IMR-90 (cell line): ENCODE results near the gene EGFL8. TPM values are rescaled to one million over a fixed set of nuclear protein-coding genes. Genes with fewer than 3 reads are reported as not detected.
"Not testable (repeated sequence)": the region's sequence is repeated elsewhere in the genome, so short reads cannot be mapped to it uniquely, and the experiment has no call there.

Experiments
- ATAC-seq: fragments of 200-7000 bp; cut with Tn5 transposase; 2 replicates; pipeline ENCODE4 v1.9.1; 2020; ENCODE audit warnings: low read depth, mild to moderate bottlenecking, moderate library complexity
- BruUV-seq: library from RNA; stranded (reverse); fragments of 400-500 nt; replicated peaks from 2 replicates; lab custom pipeline; 2021; lab: Mats Ljungman, UMichigan
- CTCF ChIA-PET: fragments of 300-600 bp; formaldehyde crosslinking; extraction: SDS; loops from one replicate; lab custom pipeline; 2021; ENCODE audit warnings: antibody characterized with exemption; lab: Yijun Ruan, JAX
- POLR2A ChIA-PET: fragments of 300-600 bp; sonication (Branson Sonifier 250); formaldehyde crosslinking; loops from one replicate; lab custom pipeline; 2022; ENCODE audit warnings: antibody characterized with exemption; ENCODE audit not compliant: unreplicated experiment; lab: Charles Lee
- DNase-seq: peaks from one replicate; pipeline ENCODE4 v3.0.0; 2013
- H2AFZ ChIP-seq: replicated peaks from 2 replicates; pipeline ENCODE3; 2013; ENCODE audit warnings: low read length, mild to moderate bottlenecking; ENCODE audit not compliant: poor library complexity
- H2AK5ac ChIP-seq: 2 replicates; pipeline ENCODE4 v1.6.1; 2013; ENCODE audit warnings: low read depth, low read length, inconsistent platforms
- H2AK9ac ChIP-seq: replicated peaks from 2 replicates; pipeline ENCODE3; 2013; ENCODE audit warnings: mild to moderate bottlenecking, low read depth, low read length, moderate library complexity; ENCODE audit not compliant: poor library complexity
- H2BK120ac ChIP-seq: 2 replicates; pipeline ENCODE4 v1.6.1; 2013; ENCODE audit warnings: low read depth, low read length, inconsistent platforms
- H2BK15ac ChIP-seq: 3 replicates; pipeline ENCODE4 v1.6.1; 2013; ENCODE audit warnings: low read depth, low read length, inconsistent platforms
- H2BK20ac ChIP-seq: 2 replicates; pipeline ENCODE4 v1.6.1; 2013; ENCODE audit warnings: low read depth, mild to moderate bottlenecking, inconsistent platforms, low read length, moderate library complexity
- H2BK5ac ChIP-seq: 2 replicates; pipeline ENCODE4 v1.6.1; 2013; ENCODE audit warnings: mild to moderate bottlenecking, low read depth, low read length, inconsistent platforms; ENCODE audit not compliant: poor library complexity, severe bottlenecking
- H3K14ac ChIP-seq: replicated peaks from 2 replicates; pipeline ENCODE4 v1.6.1; 2013; ENCODE audit warnings: low read depth, low read length, inconsistent platforms
- H3K18ac ChIP-seq: 2 replicates; pipeline ENCODE4 v1.6.1; 2013; ENCODE audit warnings: low read depth, low read length, control low read depth
- H3K23ac ChIP-seq: 2 replicates; pipeline ENCODE4 v1.6.1; 2013; ENCODE audit warnings: low read depth, low read length, inconsistent platforms
- H3K27ac ChIP-seq: 2 replicates; pipeline ENCODE4 v1.5.1; 2013; ENCODE audit warnings: mild to moderate bottlenecking, control low read depth, low read length; ENCODE audit not compliant: insufficient read depth
- H3K27me3 ChIP-seq: 2 replicates; pipeline ENCODE4 v1.6.1; 2013; ENCODE audit warnings: low read length; ENCODE audit not compliant: control insufficient read depth, insufficient read depth
- H3K36me3 ChIP-seq: 2 replicates; pipeline ENCODE4 v1.6.1; 2013; ENCODE audit warnings: low read length, mixed read lengths; ENCODE audit not compliant: control insufficient read depth, insufficient read depth
- H3K4ac ChIP-seq: 2 replicates; pipeline ENCODE4 v1.6.1; 2013; ENCODE audit warnings: low read depth, low read length, inconsistent platforms
- H3K4me1 ChIP-seq: 2 replicates; pipeline ENCODE4 v1.6.1; 2013; ENCODE audit warnings: low read length, mixed read lengths; ENCODE audit not compliant: control insufficient read depth, insufficient read depth
- H3K4me2 ChIP-seq: 2 replicates; pipeline ENCODE4 v1.6.1; 2013; ENCODE audit warnings: low read depth, mild to moderate bottlenecking, control low read depth, low read length, moderate library complexity
- H3K4me3 ChIP-seq: 2 replicates; pipeline ENCODE4 v1.5.1; 2013; ENCODE audit warnings: low read depth, mild to moderate bottlenecking, control low read depth, low read length, moderate library complexity; ENCODE audit not compliant: insufficient read depth
- H3K56ac ChIP-seq: 2 replicates; pipeline ENCODE4 v1.6.1; 2013; ENCODE audit warnings: low read length, inconsistent platforms; ENCODE audit not compliant: insufficient read depth; ENCODE audit errors: extremely low read depth
- H3K79me1 ChIP-seq, 2 experiments: 2 replicates each; pipeline ENCODE4 v1.6.1; 2013; ENCODE audit warnings: low read length in 2 of 2, inconsistent platforms in 1 of 2, low read depth in 1 of 2
- H3K9ac ChIP-seq: 2 replicates; pipeline ENCODE4 v1.6.1; 2013; ENCODE audit warnings: low read depth, low read length, control low read depth
- H3K9me1 ChIP-seq: 2 replicates; pipeline ENCODE4 v1.6.1; 2013; ENCODE audit warnings: low read length, inconsistent platforms; ENCODE audit not compliant: insufficient read depth
- H3K9me3 ChIP-seq: 2 replicates; pipeline ENCODE4 v1.6.1; 2013; ENCODE audit warnings: low read length; ENCODE audit not compliant: control insufficient read depth, insufficient read depth
- H4K20me1 ChIP-seq: 2 replicates; pipeline ENCODE4 v1.6.1; 2013; ENCODE audit warnings: low read length, inconsistent platforms; ENCODE audit not compliant: insufficient read depth
- H4K5ac ChIP-seq: 2 replicates; pipeline ENCODE4 v1.6.1; 2013; ENCODE audit warnings: mild to moderate bottlenecking, low read depth, low read length, control low read depth
- H4K8ac ChIP-seq, 2 experiments: 2 replicates each; pipeline ENCODE4 v1.6.1; 2013; ENCODE audit warnings: low read depth in 2 of 2, low read length in 2 of 2, control low read depth in 1 of 2, inconsistent platforms in 1 of 2
- H4K91ac ChIP-seq: 2 replicates; pipeline ENCODE4 v1.6.1; 2013; ENCODE audit warnings: low read depth, low read length, inconsistent platforms; ENCODE audit not compliant: insufficient read depth
- WGBS, 2 experiments: methylation state at CpG; one replicate each; pipeline versions ENCODE4 v1.1.5 to v1.1.7; 2013; ENCODE audit warnings: missing lambda C conversion rate in 2 of 2; ENCODE audit not compliant: insufficient read length in 1 of 2; ENCODE audit errors: extremely low coverage in 2 of 2; 5-methylcytosine and 5-hydroxymethylcytosine counted together
- dilution Hi-C: fragments of 300-500 bp; cut with HindIII; formaldehyde crosslinking; loops from one replicate; pipeline ENCODE4 v1.14.3; 2018; ENCODE audit warnings: low sequenced_read_pairs; ENCODE audit not compliant: unreplicated experiment
- in situ Hi-C: fragments of 300-500 bp; cut with MboI; formaldehyde crosslinking; loops from 3 replicates; pipeline ENCODE4 v1.14.3; 2019; ENCODE audit warnings: low sequenced_read_pairs, inconsistent platforms, mixed read lengths
- intact Hi-C: fragments of 100-400 bp; cut with micrococcal nuclease; formaldehyde crosslinking; loops from 2 replicates; pipeline ENCODE4 v1.10.0; 2022
- polyA plus RNA-seq, 3 experiments: library from polyadenylated mRNA; depleted of rRNA; stranded (reverse); fragments of >200 nt; gene quantifications; 2 replicates each; pipeline ENCODE4 v1.2.3, GENCODE V29; 2012; ENCODE audit warnings: low replicate concordance in 1 of 3
- total RNA-seq: library from RNA; depleted of rRNA; stranded (reverse); fragments of >200 nt; gene quantifications from 2 replicates; pipeline ENCODE4 v1.2.3, GENCODE V29; 2012

EGFL8 gene
- total and polyA plus RNA-seq, 2 of the 4 experiments (the other 2 are of a cell fraction): 0.18 to 4.7 TPM

DNA sequence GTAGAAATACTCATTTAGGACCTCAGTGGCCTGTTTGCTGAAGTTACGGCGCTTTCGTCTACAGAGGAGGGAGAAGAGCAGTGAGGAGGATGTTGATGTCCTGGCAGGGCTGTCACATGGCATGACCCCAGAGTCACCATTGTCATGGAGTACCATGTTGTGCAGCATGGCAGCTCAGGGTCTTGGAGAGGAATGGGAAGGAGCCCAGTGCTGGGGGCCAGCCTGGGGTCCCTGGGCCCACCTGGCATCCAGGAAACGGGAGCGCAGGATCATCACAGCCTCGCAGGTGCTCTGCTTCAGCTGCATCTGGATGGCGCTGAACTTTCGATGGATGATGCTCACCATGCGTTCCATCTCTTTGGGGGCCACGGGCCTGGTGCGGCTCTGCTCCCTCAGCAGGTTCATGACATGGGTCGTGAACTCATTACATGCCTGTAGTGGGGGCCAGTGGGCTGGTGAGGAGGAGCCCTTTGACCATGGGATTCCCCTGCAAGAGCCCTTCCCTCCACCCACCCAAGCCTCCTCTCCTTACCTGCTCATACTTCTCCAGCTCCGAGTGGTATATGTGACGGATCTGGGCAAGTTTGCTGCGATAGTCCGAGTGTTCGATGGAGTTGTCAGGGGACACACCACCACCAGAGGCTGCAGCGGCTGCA is 23.5 kb downstream of the EGFL8 start:
- in situ Hi-C loops: loop anchor here (25.0 kb wide), 1 partner anchor 774 kb away; the partner anchor contains the start of genes BRD2 and HLA-DMA
- H3K4me3 ChIP-seq, H3K9ac ChIP-seq, H3K14ac ChIP-seq, H3K27me3 ChIP-seq, DNase-seq, H2AFZ ChIP-seq, H4K5ac ChIP-seq, H3K18ac ChIP-seq, H2BK120ac ChIP-seq, H2BK15ac ChIP-seq, BruUV-seq, H3K56ac ChIP-seq, H2BK20ac ChIP-seq, H2BK5ac ChIP-seq, ATAC-seq, H4K20me1 ChIP-seq, H2AK9ac ChIP-seq, dilution Hi-C loops, H2AK5ac ChIP-seq, H4K91ac ChIP-seq, H3K27ac ChIP-seq, H3K9me3 ChIP-seq, H3K4ac ChIP-seq, H3K23ac ChIP-seq: not testable (repeated sequence)
- peaks cover 21 to 60% of the 10 kb centered on the region in 2 experiments for H3K79me1 ChIP-seq
- peaks cover 15% of the 10 kb centered on the region for H3K9me1 ChIP-seq
- CTCF ChIA-PET: interaction anchor here (0.7 kb wide), 1 partner anchor 82 kb away, joined by 4 read pairs; no protein-coding TSS in a partner anchor
- H3K4me2 ChIP-seq: peak overlapping the region; percentile 43; the same call in 1 of the 2 replicates
- intact Hi-C loops: loop anchor here (5.0 kb wide), 1 partner anchor 784 kb away; no protein-coding TSS in a partner anchor
- peaks cover 11% of the 10 kb centered on the region for H3K4me1 ChIP-seq
- peaks cover 29% of the 10 kb centered on the region for H3K36me3 ChIP-seq
- POLR2A ChIA-PET: interaction anchor here (0.6 to 1.8 kb wide), 2 partner anchors 10 to 65 kb away, joined by 5 to 7 read pairs; no protein-coding TSS in a partner anchor
- peak overlapping the region in 1 of 2 experiments; percentile 27; a peak in 2 of 4 replicates for H4K8ac ChIP-seq
- no CpG with 5 or more reads among the region's 18 CpGs for WGBS, 2 experiments
